Amniotic epithelial cell (primary cell): ENCODE results near the gene AIG1.

Source experiments
- DNase-seq: peaks from one replicate; pipeline ENCODE4 v3.0.0-alpha.2; 2010; ENCODE audit warnings: low read depth

Gene AIG1

GRCh38 chr6:143196525-143197225, 136.0 kb downstream of the AIG1 start:
- DNase-seq, result no peak

- no peak for DNase-seq
These were observed 136.7 kb downstream of the AIG1 start for GRCh38 chr6:143197377-143197776.

- no peak for DNase-seq
These were observed 137.6 kb downstream of the AIG1 start for GRCh38 chr6:143198312-143198711.

GRCh38 chr6:143199291-143199690, 138.6 kb downstream of the AIG1 start:
- no peak for DNase-seq

GRCh38 chr6:143200167-143200770, 139.6 kb downstream of the AIG1 start:
- DNase-seq, result peak; percentile 7

- DNase-seq, result no peak
These were observed 143.4 kb downstream of the AIG1 start for GRCh38 chr6:143204045-143204444.

GRCh38 chr6:143205131-143205535, 144.4 kb downstream of the AIG1 start:
- no peak for DNase-seq

- no peak for DNase-seq
These were observed 144.9 kb downstream of the AIG1 start for GRCh38 chr6:143205585-143205984.

GRCh38 chr6:143205991-143206390, 145.3 kb downstream of the AIG1 start:
- DNase-seq, result no peak

GRCh38 chr6:143206550-143206949, 145.9 kb downstream of the AIG1 start:
- DNase-seq, result no peak

- DNase-seq, result no peak
These were observed 149.7 kb downstream of the AIG1 start for GRCh38 chr6:143210420-143210819.

GRCh38 chr6:143213859-143214376, 153.2 kb downstream of the AIG1 start:
- DNase-seq, result no peak

GRCh38 chr6:143215363-143215762, 154.7 kb downstream of the AIG1 start:
- no peak for DNase-seq

GRCh38 chr6:143215771-143216170, 155.1 kb downstream of the AIG1 start:
- DNase-seq, result no peak

- no peak for DNase-seq
These were observed 157.5 kb downstream of the AIG1 start for GRCh38 chr6:143218233-143218632.

- DNase-seq, result no peak
These were observed 161.0 kb downstream of the AIG1 start for GRCh38 chr6:143221698-143222097.

- DNase-seq, result no peak
These were observed 161.6 kb downstream of the AIG1 start for GRCh38 chr6:143222310-143222709.

GRCh38 chr6:143222801-143223231, 162.1 kb downstream of the AIG1 start:
- DNase-seq, result no peak

GRCh38 chr6:143223895-143224294, 163.2 kb downstream of the AIG1 start:
- no peak for DNase-seq

GRCh38 chr6:143224516-143224915, 163.8 kb downstream of the AIG1 start:
- DNase-seq, result no peak

GRCh38 chr6:143225929-143226328, 165.2 kb downstream of the AIG1 start:
- DNase-seq, result no peak

- no peak for DNase-seq
These were observed 167.0 kb downstream of the AIG1 start for GRCh38 chr6:143227675-143228074.

- no peak for DNase-seq
These were observed 168.7 kb downstream of the AIG1 start for GRCh38 chr6:143229400-143229799.

GRCh38 chr6:143232849-143233248, 172.2 kb downstream of the AIG1 start:
- DNase-seq, result peak; percentile 15
